ENCODE measurements around the gene DCAF17. TPM values are rescaled to one million over a fixed set of nuclear protein-coding genes. Genes with fewer than 3 reads are reported as not detected.

The DCAF17 gene
- total RNA-seq, 2 donors from 2014 or later = 15.5 to 19.1 TPM

GRCh38 chr2:171404719-171405118 is 29.3 kb upstream of the DCAF17 start:
- intact Hi-C loops (cut with DNase I) = no loop called here
- H3K27ac ChIP-seq = no peak overlapping the region
- WGBS = 99% methylated on average over 2 of the region's 2 CpGs
- no peaks in the 10 kb centered on the region for H3K36me3 ChIP-seq
- no peaks in the 10 kb centered on the region for H3K9me3 ChIP-seq
- TF ChIP-seq CTCF (IDR thresholded peaks at IDR 0.05) (no peak), POLR2A (IDR thresholded peaks at IDR 0.05) (no peak), POLR2AphosphoS5 (IDR thresholded peaks at IDR 0.05) (no peak)
- no peaks in the 10 kb centered on the region for H3K4me1 ChIP-seq (replicated peaks)
- H3K4me3 ChIP-seq = no peak overlapping the region
- no peak for DNase-seq (ENCODE audit: low spot score)
- no peaks in the 10 kb centered on the region for H3K27me3 ChIP-seq (replicated peaks; ENCODE audit: insufficient read depth)

GRCh38 chr2:171405546-171405945 is 28.5 kb upstream of the DCAF17 start:
- 100% methylated on average over 1 of the region's 1 CpG for WGBS
- intact Hi-C loops (cut with DNase I) = no loop called here
- Histone ChIP-seq H3K4me1 (replicated peaks) (no peaks in the 10 kb centered on the region), H3K27ac (no peak overlapping the region), H3K36me3 (no peaks in the 10 kb centered on the region), H3K27me3 (replicated peaks; ENCODE audit: insufficient read depth) (no peaks in the 10 kb centered on the region), H3K4me3 (no peak overlapping the region), H3K9me3 (no peaks in the 10 kb centered on the region)
- DNase-seq (ENCODE audit: low spot score) = no peak
- TF ChIP-seq POLR2A (IDR thresholded peaks at IDR 0.05) = no peak
- TF ChIP-seq CTCF (IDR thresholded peaks at IDR 0.05) = no peak
- no peak for TF ChIP-seq POLR2AphosphoS5 (IDR thresholded peaks at IDR 0.05)

- no peak for TF ChIP-seq POLR2AphosphoS5 (IDR thresholded peaks at IDR 0.05)
- WGBS = 42% methylated on average over 1 of the region's 1 CpG
- intact Hi-C loops (cut with DNase I) = no loop called here
Observed at GRCh38 chr2:171406044-171406443, 28.0 kb upstream of the DCAF17 start.

GRCh38 chr2:171407030-171407675 is 26.9 kb upstream of the DCAF17 start:
- Histone ChIP-seq H3K4me3 (no peak overlapping the region), H3K27me3 (replicated peaks; ENCODE audit: insufficient read depth) (no peaks in the 10 kb centered on the region), H3K27ac (no peak overlapping the region), H3K4me1 (replicated peaks) (no peaks in the 10 kb centered on the region), H3K36me3 (no peaks in the 10 kb centered on the region), H3K9me3 (no peaks in the 10 kb centered on the region)
- TF ChIP-seq CTCF (IDR thresholded peaks at IDR 0.05) (no peak), POLR2A (IDR thresholded peaks at IDR 0.05) (no peak), POLR2AphosphoS5 (IDR thresholded peaks at IDR 0.05) (no peak)
- intact Hi-C loops (cut with DNase I) = no loop called here
- no peak for DNase-seq (ENCODE audit: low spot score)
- WGBS = 81% methylated on average over 4 of the region's 4 CpGs

More at GRCh38 chr2:171406044-171406443, 28.0 kb upstream of the DCAF17 start:
- Histone ChIP-seq H3K4me1 (replicated peaks) (no peaks in the 10 kb centered on the region), H3K4me3 (no peak overlapping the region), H3K27me3 (replicated peaks; ENCODE audit: insufficient read depth) (no peaks in the 10 kb centered on the region), H3K9me3 (no peaks in the 10 kb centered on the region), H3K27ac (no peak overlapping the region), H3K36me3 (no peaks in the 10 kb centered on the region)
- no peak for DNase-seq (ENCODE audit: low spot score)

GRCh38 chr2:171407676-171408044 is 26.4 kb upstream of the DCAF17 start:
- H3K4me3 ChIP-seq = no peak overlapping the region
- no peak overlapping the region for H3K27ac ChIP-seq
- intact Hi-C loops (cut with DNase I) = no loop called here
- no peak for DNase-seq (ENCODE audit: low spot score)
- H3K9me3 ChIP-seq = no peaks in the 10 kb centered on the region
- H3K4me1 ChIP-seq (replicated peaks) = no peaks in the 10 kb centered on the region
- H3K36me3 ChIP-seq = no peaks in the 10 kb centered on the region
- WGBS = 95% methylated on average over 1 of the region's 1 CpG
- no peak for TF ChIP-seq POLR2A (IDR thresholded peaks at IDR 0.05)
- TF ChIP-seq CTCF (IDR thresholded peaks at IDR 0.05) = no peak
- TF ChIP-seq POLR2AphosphoS5 (IDR thresholded peaks at IDR 0.05) = no peak
- no peaks in the 10 kb centered on the region for H3K27me3 ChIP-seq (replicated peaks; ENCODE audit: insufficient read depth)

All from prostate gland (tissue), 2 donors.